Stimulated activated CD8-positive, alpha-beta memory T cell treated with anti-CD3 and anti-CD28 coated beads, Interleukin-7, amount 100 ng/mL, for 48 hours (primary cell): ENCODE results near the gene AKAP1.
A peak's percentile ranks its signal among the peaks of the same experiment; 100 is the strongest.

Source experiments
- DNase-seq, 2 donors: peaks; one replicate each; pipeline ENCODE4 v3.0.0-alpha.2; 2020; ENCODE audit warnings: low read depth in 1 of 2; ENCODE audit errors: extremely low read depth in 1 of 2

Gene AKAP1

GRCh38 chr17:57104461-57105175, 19.6 kb downstream of the AKAP1 start:
- DNase-seq, result no peak

- no peak for DNase-seq
Observed at GRCh38 chr17:57105591-57105990, 20.5 kb downstream of the AKAP1 start.

GRCh38 chr17:57106107-57106835, 21.2 kb downstream of the AKAP1 start:
- no peak for DNase-seq

- no peak for DNase-seq
Observed at GRCh38 chr17:57106836-57107497, 21.9 kb downstream of the AKAP1 start.

GRCh38 chr17:57107498-57108101, 22.6 kb downstream of the AKAP1 start:
- DNase-seq, result no peak

- DNase-seq, result no peak
Observed at GRCh38 chr17:57108671-57109392, 23.8 kb downstream of the AKAP1 start.

- no peak for DNase-seq
Observed at GRCh38 chr17:57109393-57110151, 24.5 kb downstream of the AKAP1 start.

- no peak for DNase-seq
Observed at GRCh38 chr17:57110152-57110542, 25.1 kb downstream of the AKAP1 start.

- DNase-seq, result no peak
Observed at GRCh38 chr17:57110579-57111325, 25.7 kb downstream of the AKAP1 start.

- DNase-seq, result no peak
Observed at GRCh38 chr17:57111386-57111785, 26.3 kb downstream of the AKAP1 start.

GRCh38 chr17:57113011-57113410, 28.0 kb downstream of the AKAP1 start:
- DNase-seq, result no peak

- DNase-seq, result no peak
Observed at GRCh38 chr17:57113656-57114055, 28.6 kb downstream of the AKAP1 start.

- DNase-seq, result peak; percentile 22 to 23
Observed at GRCh38 chr17:57114085-57114673, 29.1 kb downstream of the AKAP1 start.

GRCh38 chr17:57115377-57115776, 30.3 kb downstream of the AKAP1 start:
- no peak for DNase-seq

- DNase-seq, result no peak
Observed at GRCh38 chr17:57115916-57116315, 30.9 kb downstream of the AKAP1 start.

GRCh38 chr17:57117798-57118197, 32.8 kb downstream of the AKAP1 start:
- DNase-seq, result no peak

- DNase-seq, result no peak
Observed at GRCh38 chr17:57120814-57121213, 35.8 kb downstream of the AKAP1 start.

GRCh38 chr17:57121308-57122042, 36.4 kb downstream of the AKAP1 start:
- no peak for DNase-seq
